HG03095 (cell line): Measurements from ENCODE around the gene CD151.

ENCODE experiments used
- ATAC-seq: cut with Tn5 transposase; IDR thresholded peaks from one replicate; pipeline ENCODE4 v1.9.1; 2021; ENCODE audit warnings: moderate library complexity; ENCODE audit not compliant: unreplicated experiment

Gene CD151

GRCh38 chr11:827897-828192 lies 4.9 kb upstream of the CD151 start, which contains the start of gene CRACR2B:
Gene CRACR2B, plus strand, starts transcription at chr11:827919. Its CDS starts 689 bp downstream, at chr11:828608.
- ATAC-seq = no peak

- no peak for ATAC-seq
These were observed 4.1 kb upstream of the CD151 start for GRCh38 chr11:828506-829175.

- ATAC-seq = no peak
These were observed 3.4 kb upstream of the CD151 start for GRCh38 chr11:829176-829846.

- peak; percentile 3 for ATAC-seq
These were observed 2.9 kb upstream of the CD151 start for GRCh38 chr11:829847-830294.

GRCh38 chr11:830295-831117 lies 2.2 kb upstream of the CD151 start:
- ATAC-seq = peak; percentile 42

GRCh38 chr11:831118-831864 lies 1.5 kb upstream of the CD151 start:
- no peak for ATAC-seq

GRCh38 chr11:831961-832528 lies 707 bp upstream of the CD151 start:
- ATAC-seq = no peak

GRCh38 chr11:833114-833791 lies 501 bp downstream of the CD151 start:
- ATAC-seq = no peak

GRCh38 chr11:833849-834311 lies 1.1 kb downstream of the CD151 start:
- no peak for ATAC-seq

GRCh38 chr11:834371-835316 lies 1.9 kb downstream of the CD151 start:
- no peak for ATAC-seq

GRCh38 chr11:836274-836673 lies 3.5 kb downstream of the CD151 start:
- ATAC-seq = no peak

GRCh38 chr11:836700-837099 lies 3.9 kb downstream of the CD151 start:
- ATAC-seq = no peak

GRCh38 chr11:837189-837989 lies 4.6 kb downstream of the CD151 start:
- no peak for ATAC-seq

GRCh38 chr11:837990-838307 lies 5.2 kb downstream of the CD151 start:
- ATAC-seq = no peak

- ATAC-seq = no peak
These were observed 5.9 kb downstream of the CD151 start for GRCh38 chr11:838441-839279.

GRCh38 chr11:839280-839623 lies 6.5 kb downstream of the CD151 start:
- no peak for ATAC-seq

- no peak for ATAC-seq
These were observed 7.3 kb downstream of the CD151 start for GRCh38 chr11:839875-840617.
